GM21381 (cell line): Measurements from ENCODE around the gene GABRA5.
"Not testable (repeated sequence)": the region's sequence is repeated elsewhere in the genome, so short reads cannot be mapped to it uniquely, and the experiment has no call there.

Experiments used
- ATAC-seq: cut with Tn5 transposase; IDR thresholded peaks from one replicate; pipeline ENCODE4 v1.9.1; 2021; ENCODE audit warnings: mild to moderate bottlenecking, moderate library complexity; ENCODE audit not compliant: unreplicated experiment

Gene GABRA5

GRCh38 chr15:26866298-26867199 is at the start of gene GABRA5:
TSS of gene GABRA5 (plus strand) at chr15:26867062. CDS start at chr15:26869249, 2,187 bp downstream.
- ATAC-seq, result no peak

- ATAC-seq, result not testable (repeated sequence)
These were observed 35.7 kb upstream of the GABRA5 start for GRCh38 chr15:26831191-26831590.

- ATAC-seq, result no peak
These were observed 34.9 kb upstream of the GABRA5 start for GRCh38 chr15:26831951-26832350.

GRCh38 chr15:26838742-26839460 is 28.0 kb upstream of the GABRA5 start:
- ATAC-seq, result no peak

GRCh38 chr15:26841514-26841913 is 25.3 kb upstream of the GABRA5 start:
- ATAC-seq, result no peak

- ATAC-seq, result no peak
These were observed 24.9 kb upstream of the GABRA5 start for GRCh38 chr15:26841941-26842340.

- no peak for ATAC-seq
These were observed 24.5 kb upstream of the GABRA5 start for GRCh38 chr15:26842391-26842790.

GRCh38 chr15:26844901-26845300 is 22.0 kb upstream of the GABRA5 start:
- ATAC-seq, result no peak

GRCh38 chr15:26848498-26848897 is 18.4 kb upstream of the GABRA5 start:
- ATAC-seq, result no peak

- no peak for ATAC-seq
These were observed 16.7 kb upstream of the GABRA5 start for GRCh38 chr15:26850161-26850560.

GRCh38 chr15:26852980-26853379 is 13.9 kb upstream of the GABRA5 start:
- ATAC-seq, result no peak

- no peak for ATAC-seq
These were observed 12.4 kb upstream of the GABRA5 start for GRCh38 chr15:26854435-26854834.

- no peak for ATAC-seq
These were observed 2.1 kb upstream of the GABRA5 start for GRCh38 chr15:26864664-26865191.

- ATAC-seq, result no peak
These were observed 542 bp downstream of the GABRA5 start for GRCh38 chr15:26867200-26868007.

- no peak for ATAC-seq
These were observed 1.3 kb downstream of the GABRA5 start for GRCh38 chr15:26868029-26868685.

GRCh38 chr15:26869628-26870027 is 2.8 kb downstream of the GABRA5 start:
- no peak for ATAC-seq

GRCh38 chr15:26870346-26870745 is 3.5 kb downstream of the GABRA5 start:
- no peak for ATAC-seq

GRCh38 chr15:26872206-26872605 is 5.3 kb downstream of the GABRA5 start:
- no peak for ATAC-seq

GRCh38 chr15:26873846-26874245 is 7.0 kb downstream of the GABRA5 start:
- ATAC-seq, result no peak

GRCh38 chr15:26874774-26875475 is 8.1 kb downstream of the GABRA5 start:
- ATAC-seq, result no peak
